ENCODE data around the gene RALB.

RALB gene

DNA sequence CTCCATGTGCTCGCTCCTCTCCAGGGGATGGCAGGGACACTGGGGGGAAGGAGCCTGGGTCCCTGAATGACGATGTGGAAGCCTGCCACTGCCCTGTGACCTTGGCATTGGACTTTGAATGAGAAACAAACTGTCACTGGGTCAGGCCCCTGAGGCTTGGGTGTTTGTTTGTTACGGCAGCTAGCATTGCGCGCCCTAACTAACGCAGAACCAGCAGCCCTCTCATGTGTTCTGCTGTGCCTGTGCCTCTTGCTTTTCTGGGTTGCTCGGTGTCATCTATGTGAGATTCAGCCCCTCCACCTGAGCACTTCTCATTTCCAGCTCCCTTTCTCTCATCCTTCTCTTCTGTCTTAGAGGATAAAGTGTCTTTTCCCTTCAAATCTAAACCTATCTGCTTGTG, 69.7 kb downstream of the RALB start:
- H3K27ac ChIP-seq = no peak overlapping the region
- TF ChIP-seq, protein P1, sequence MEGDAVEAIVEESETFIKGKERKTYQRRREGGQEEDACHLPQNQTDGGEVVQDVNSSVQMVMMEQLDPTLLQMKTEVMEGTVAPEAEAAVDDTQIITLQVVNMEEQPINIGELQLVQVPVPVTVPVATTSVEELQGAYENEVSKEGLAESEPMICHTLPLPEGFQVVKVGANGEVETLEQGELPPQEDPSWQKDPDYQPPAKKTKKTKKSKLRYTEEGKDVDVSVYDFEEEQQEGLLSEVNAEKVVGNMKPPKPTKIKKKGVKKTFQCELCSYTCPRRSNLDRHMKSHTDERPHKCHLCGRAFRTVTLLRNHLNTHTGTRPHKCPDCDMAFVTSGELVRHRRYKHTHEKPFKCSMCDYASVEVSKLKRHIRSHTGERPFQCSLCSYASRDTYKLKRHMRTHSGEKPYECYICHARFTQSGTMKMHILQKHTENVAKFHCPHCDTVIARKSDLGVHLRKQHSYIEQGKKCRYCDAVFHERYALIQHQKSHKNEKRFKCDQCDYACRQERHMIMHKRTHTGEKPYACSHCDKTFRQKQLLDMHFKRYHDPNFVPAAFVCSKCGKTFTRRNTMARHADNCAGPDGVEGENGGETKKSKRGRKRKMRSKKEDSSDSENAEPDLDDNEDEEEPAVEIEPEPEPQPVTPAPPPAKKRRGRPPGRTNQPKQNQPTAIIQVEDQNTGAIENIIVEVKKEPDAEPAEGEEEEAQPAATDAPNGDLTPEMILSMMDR (IDR thresholded peaks at IDR 0.05) = no peak
- no peak for TF ChIP-seq ZFX (IDR thresholded peaks at IDR 0.05; ENCODE audit: borderline replicate concordance)

DNA sequence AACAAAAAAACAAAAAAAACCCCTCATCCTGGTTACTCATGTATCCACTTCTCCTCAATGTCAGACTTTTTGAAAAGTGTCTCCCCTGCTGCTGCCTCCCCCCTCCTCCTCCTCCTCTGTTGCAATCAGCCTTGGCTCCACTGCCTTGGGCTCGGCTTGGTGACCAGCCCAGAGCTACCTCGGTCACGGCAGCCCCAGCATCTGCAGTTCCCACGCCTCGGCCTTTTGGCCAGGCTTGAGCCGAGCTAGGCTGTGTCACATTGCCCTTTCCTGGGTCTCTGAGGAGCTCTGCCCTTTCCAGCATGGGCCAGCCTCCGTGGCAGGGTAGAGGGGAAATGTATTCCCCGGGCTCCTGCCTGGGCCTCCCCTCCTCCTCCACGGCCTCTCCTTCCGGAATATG, 70.6 kb downstream of the RALB start:
- no peak overlapping the region for H3K27ac ChIP-seq
- no peak for TF ChIP-seq ZFX (IDR thresholded peaks at IDR 0.05; ENCODE audit: borderline replicate concordance)
- TF ChIP-seq, protein P1 (IDR thresholded peaks at IDR 0.05) = no peak

DNA sequence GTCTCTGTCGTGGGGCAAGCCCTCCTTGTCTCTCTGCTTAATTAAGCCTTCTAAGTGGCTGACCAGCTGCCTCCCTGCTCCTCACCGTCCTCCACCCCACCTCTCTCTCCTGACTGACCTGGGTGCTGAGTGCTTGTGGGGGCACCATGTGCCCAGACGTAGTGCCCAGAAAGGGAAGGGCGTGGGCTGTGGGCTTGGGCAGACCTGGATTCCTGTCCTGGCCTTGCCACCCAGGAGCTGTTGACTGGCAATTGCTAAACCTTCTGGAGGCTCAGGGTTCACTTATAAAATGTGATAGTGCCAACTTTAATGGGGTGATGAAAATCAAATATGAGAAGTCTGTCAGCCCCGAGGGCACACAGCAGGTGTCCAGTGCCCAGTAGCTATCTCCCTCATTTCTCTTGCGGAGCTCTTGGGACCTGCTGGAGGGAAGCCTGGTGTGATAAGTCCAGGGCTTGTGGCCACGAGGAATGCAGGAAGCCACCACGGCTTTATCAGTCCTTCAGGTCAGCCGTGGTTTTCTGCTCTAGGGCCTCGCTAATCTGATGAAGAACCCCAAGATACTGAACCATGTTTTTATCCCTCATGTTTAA, 71.3 kb downstream of the RALB start:
- H3K27ac ChIP-seq = no peak overlapping the region
- TF ChIP-seq, protein P1 (IDR thresholded peaks at IDR 0.05) = no peak
- no peak for TF ChIP-seq ZFX (IDR thresholded peaks at IDR 0.05; ENCODE audit: borderline replicate concordance)

DNA sequence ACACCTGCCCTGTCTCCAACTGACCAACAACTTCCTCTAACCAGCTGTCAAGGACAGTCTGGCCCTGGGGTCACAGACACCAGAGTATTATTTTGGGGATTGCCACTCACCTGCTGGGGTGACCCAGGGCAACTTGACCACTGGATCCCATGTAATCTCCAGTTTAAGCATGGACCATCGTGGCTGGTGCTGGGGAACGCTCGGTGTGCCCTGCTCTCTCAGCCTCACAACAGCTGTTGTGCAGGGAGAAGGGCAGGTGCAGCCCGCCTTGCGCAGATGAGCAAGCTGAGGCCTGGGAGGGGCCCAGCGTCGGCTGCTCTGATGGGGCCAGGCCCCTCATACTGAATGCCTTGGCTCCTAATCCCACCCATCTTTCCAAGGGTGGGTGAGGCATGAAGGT, 72.3 kb downstream of the RALB start:
- no peak overlapping the region for H3K27ac ChIP-seq
- TF ChIP-seq, protein P1 (IDR thresholded peaks at IDR 0.05) = no peak
- TF ChIP-seq ZFX (IDR thresholded peaks at IDR 0.05; ENCODE audit: borderline replicate concordance) = no peak

DNA sequence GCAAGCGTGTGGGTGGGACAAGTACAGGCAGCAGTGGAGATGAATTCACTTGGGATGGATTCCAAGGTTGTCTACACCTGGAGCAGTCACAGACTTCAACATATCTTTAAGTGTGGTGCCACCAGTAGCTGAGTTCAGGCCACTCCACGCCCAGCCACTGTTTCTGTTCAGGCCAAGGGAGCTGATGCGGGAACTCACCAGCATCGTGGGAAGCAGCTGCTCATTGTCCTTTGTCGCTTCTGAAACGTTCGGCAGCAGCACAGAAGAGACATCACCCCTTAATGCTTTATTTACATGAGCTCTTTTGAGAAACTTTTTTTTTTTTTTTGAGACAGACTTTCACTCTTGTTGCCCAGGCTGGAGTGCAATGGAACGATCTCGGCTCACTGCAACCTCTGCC, 73.4 kb downstream of the RALB start:
- TF ChIP-seq ZFX (IDR thresholded peaks at IDR 0.05; ENCODE audit: borderline replicate concordance) = no peak
- H3K27ac ChIP-seq = no peak overlapping the region

DNA sequence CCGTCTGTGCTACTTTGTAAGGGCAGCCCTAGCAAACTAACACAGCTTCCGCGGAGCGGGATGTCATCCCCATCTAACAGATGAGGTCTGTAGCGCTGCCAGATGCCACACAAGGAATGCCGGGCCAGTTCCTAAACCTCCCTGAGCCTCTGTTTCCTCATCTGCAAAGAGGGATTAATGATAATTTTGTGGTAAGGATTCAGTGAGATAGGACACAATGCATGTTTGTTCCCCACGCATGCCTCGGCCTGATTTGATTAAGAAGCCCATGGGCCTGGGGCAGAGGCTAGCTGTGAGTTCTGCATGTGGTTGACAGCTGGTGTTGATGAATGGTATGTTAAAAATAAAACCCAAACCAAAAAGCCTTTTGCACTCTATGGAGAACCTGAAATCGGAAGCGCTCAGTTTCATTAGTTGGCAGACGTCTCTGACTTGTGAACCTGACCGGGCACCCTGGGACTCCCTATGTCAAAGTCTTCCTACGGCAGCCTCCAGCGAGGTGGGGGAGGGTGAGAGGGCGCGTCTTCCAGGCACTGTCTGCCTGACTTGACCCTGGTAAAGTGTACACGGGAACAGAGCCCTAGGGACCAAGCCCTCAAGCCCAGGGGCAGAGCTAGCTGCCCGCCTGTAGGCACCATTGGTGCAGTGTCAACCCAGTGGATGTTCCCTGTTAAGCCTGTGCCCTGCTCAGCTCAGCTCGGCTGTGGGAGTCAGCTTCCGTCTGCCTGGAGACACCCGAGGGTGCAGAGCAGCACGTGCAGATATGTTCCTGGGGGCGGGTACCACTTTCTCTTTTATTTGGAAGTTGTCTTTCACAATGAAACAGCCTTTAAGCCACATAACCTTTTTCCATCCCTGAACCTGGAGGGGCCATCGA, 78.5 kb downstream of the RALB start:
- H3K27ac ChIP-seq = no peak overlapping the region
- TF ChIP-seq, protein P1 (IDR thresholded peaks at IDR 0.05) = no peak
- TF ChIP-seq ZFX (IDR thresholded peaks at IDR 0.05; ENCODE audit: borderline replicate concordance) = no peak

DNA sequence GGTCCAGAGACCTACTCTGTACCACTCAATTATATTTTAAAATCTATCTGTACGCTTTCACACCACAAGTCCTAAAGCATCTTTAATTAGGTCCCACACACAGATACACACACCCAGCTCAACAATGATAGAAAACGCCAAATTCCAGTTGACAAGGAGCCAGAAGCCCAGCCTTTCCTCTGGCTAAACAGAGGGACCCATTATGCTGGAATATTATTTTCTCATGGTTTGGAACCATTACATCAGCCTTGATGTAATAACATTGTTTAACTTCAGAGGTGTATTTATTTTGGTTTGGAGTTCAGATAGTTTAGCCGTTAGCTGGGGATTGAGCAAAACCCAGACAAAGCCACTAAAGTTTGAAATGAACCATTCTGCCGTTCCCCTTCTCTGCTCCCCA, 79.3 kb downstream of the RALB start:
- no peak for TF ChIP-seq ZFX (IDR thresholded peaks at IDR 0.05; ENCODE audit: borderline replicate concordance)
- TF ChIP-seq, protein P1 (IDR thresholded peaks at IDR 0.05) = no peak
- no peak overlapping the region for H3K27ac ChIP-seq
